ENCODE data around the gene ANGPTL8. TPM values are rescaled to one million over a fixed set of nuclear protein-coding genes. Genes with fewer than 3 reads are reported as not detected.

Gene ANGPTL8
- total and polyA plus RNA-seq, 10 of the 15 experiments (the other 5 are each of a cell fraction or from before 2014, with no cell fraction given) = not detected

- TF ChIP-seq CHD1 (IDR thresholded peaks at IDR 0.05; ENCODE audit: low read depth, low read length) = no peak
- no peak for TF ChIP-seq MYC (IDR thresholded peaks at IDR 0.05; ENCODE audit: insufficient read depth, insufficient read length, insufficient replicate concordance, low read length, severe bottlenecking)
- TF ChIP-seq ZNF24 (IDR thresholded peaks at IDR 0.05) = no peak
- TF ChIP-seq PBX3 (IDR thresholded peaks at IDR 0.05; ENCODE audit: insufficient replicate concordance, low read depth, low read length) = no peak
- no peak for TF ChIP-seq MEF2B (IDR thresholded peaks at IDR 0.05; ENCODE audit: partially characterized antibody, poor library complexity, severe bottlenecking)
Measured at GRCh38 chr19:11252665-11253355, 13.4 kb downstream of the ANGPTL8 start (continued).

- no peaks in the 10 kb centered on the region for H3K79me2 ChIP-seq (ENCODE audit: control insufficient read depth, insufficient read depth, low read length)
- in situ Hi-C loops (cut with MboI) (no loop called here), intact Hi-C loops (cut with micrococcal nuclease; ENCODE audit: unreplicated experiment) (no loop called here)
- ChIA-PET SMC1A (ENCODE audit: uncharacterized antibody, unreplicated experiment) (no interaction called here), CTCF (interaction anchor here (0.6 to 2.4 kb wide), 4 partner anchors 10 to 68 kb away, joined by 3 to 6 read pairs (median 4); no protein-coding TSS in a partner anchor), RAD21 (ENCODE audit: unreplicated experiment) (no interaction called here), POLR2A (no interaction called here)
- no peak; the same call in 2 of the 3 replicates for ATAC-seq
- H3K4me3 ChIP-seq = no peak overlapping the region
- no peak for DNase-seq (ENCODE audit: low read depth, low spot score)
- no peak overlapping the region for H3K9ac ChIP-seq (ENCODE audit: control insufficient read depth, insufficient read depth, low read length)
- no peak overlapping the region for H3K4me2 ChIP-seq (ENCODE audit: control insufficient read depth, insufficient read depth)
- no peak overlapping the region for H2AFZ ChIP-seq (ENCODE audit: control insufficient read depth, low read depth, low read length)
- no TSS peak for BruUV-seq (replicated peaks)
- H3K27ac ChIP-seq (ENCODE audit: control insufficient read depth, insufficient read depth) = no peak overlapping the region
- no peaks in the 10 kb centered on the region for H3K9me3 ChIP-seq (replicated peaks; ENCODE audit: control insufficient read depth, insufficient read depth, low read length)
- H4K20me1 ChIP-seq (ENCODE audit: control insufficient read depth, insufficient read depth) = no peaks in the 10 kb centered on the region; the same call in 1 of the 2 replicates
- FAIRE-seq = no peak
- TF ChIP-seq SMC3 (IDR thresholded peaks at IDR 0.05; ENCODE audit: borderline replicate concordance, low read length) = no peak
- TF ChIP-seq CTCF (IDR thresholded peaks at IDR 0.05 in 2 of 3, conservative IDR thresholded peaks at IDR 0.05 in 1 of 3; ENCODE audit: control insufficient read depth in 2 of 3, extremely low read depth in 1 of 3, insufficient read depth in 1 of 3, low read depth in 3 of 3, low read length in 3 of 3) = peak; percentile 7 to 24 (median 23); a peak in 2 of 6 replicates
- no peaks in the 10 kb centered on the region for H3K27me3 ChIP-seq (replicated peaks in 1 of 2; ENCODE audit: control insufficient read depth in 2 of 2, insufficient read depth in 2 of 2, low read length in 1 of 2)
- 34% methylated on average over 5 of the region's 5 CpGs for WGBS (ENCODE audit: insufficient coverage, insufficient replicate concordance, low lambda C conversion rate, missing lambda C conversion rate)
- H3K36me3 ChIP-seq (ENCODE audit: control insufficient read depth in 2 of 2, insufficient read depth in 2 of 2, low read length in 1 of 2) = peaks cover 0 to 2% of the 10 kb centered on the region in 2 experiments; a peak in 1 of 4 replicates
- H3K4me1 ChIP-seq (ENCODE audit: control insufficient read depth, insufficient read depth, low read length) = no peaks in the 10 kb centered on the region
Measured at GRCh38 chr19:11254666-11255065, 15.2 kb downstream of the ANGPTL8 start.

All from GM12878 (cell line).